Suprapubic skin (tissue), 3 donors: ENCODE results near the gene LILRB2.

ENCODE experiments used
- POLR2A ChIP-seq, 2 donors: fragments of 450-650 bp; IDR thresholded peaks; one replicate each; pipeline ENCODE4 v1.6.1; 2017; ENCODE audit warnings: antibody characterized with exemption in 2 of 2, mild to moderate bottlenecking in 2 of 2, moderate library complexity in 2 of 2
- TF ChIP-seq, protein P1 (sequence below), 2 donors: fragments of 200-600 bp in 1 of 2; fragments of 450-650 bp in 1 of 2; sonication (generic) in 1 of 2; IDR thresholded peaks; one replicate each; pipeline ENCODE4 v1.5.1; 2016 to 2019; ENCODE audit warnings: antibody characterized with exemption in 2 of 2, mild to moderate bottlenecking in 1 of 2, moderate library complexity in 1 of 2

- TF ChIP-seq, protein P1, sequence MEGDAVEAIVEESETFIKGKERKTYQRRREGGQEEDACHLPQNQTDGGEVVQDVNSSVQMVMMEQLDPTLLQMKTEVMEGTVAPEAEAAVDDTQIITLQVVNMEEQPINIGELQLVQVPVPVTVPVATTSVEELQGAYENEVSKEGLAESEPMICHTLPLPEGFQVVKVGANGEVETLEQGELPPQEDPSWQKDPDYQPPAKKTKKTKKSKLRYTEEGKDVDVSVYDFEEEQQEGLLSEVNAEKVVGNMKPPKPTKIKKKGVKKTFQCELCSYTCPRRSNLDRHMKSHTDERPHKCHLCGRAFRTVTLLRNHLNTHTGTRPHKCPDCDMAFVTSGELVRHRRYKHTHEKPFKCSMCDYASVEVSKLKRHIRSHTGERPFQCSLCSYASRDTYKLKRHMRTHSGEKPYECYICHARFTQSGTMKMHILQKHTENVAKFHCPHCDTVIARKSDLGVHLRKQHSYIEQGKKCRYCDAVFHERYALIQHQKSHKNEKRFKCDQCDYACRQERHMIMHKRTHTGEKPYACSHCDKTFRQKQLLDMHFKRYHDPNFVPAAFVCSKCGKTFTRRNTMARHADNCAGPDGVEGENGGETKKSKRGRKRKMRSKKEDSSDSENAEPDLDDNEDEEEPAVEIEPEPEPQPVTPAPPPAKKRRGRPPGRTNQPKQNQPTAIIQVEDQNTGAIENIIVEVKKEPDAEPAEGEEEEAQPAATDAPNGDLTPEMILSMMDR (IDR thresholded peaks at IDR 0.05) = peak in 1 of 2 donors; percentile 69
- TF ChIP-seq POLR2A (IDR thresholded peaks at IDR 0.05) = no peak
These were observed 14.8 kb downstream of the LILRB2 start for GRCh38 chr19:54266133-54266532.
